Measurements from ENCODE around the gene HK3.

HK3 gene

GRCh38 chr5:176888865-176889165 lies 10.3 kb downstream of the HK3 start:
- no peaks in the 10 kb centered on the region for H3K36me3 ChIP-seq (ENCODE audit: insufficient read depth, low read length)
- no peak overlapping the region for H3K9ac ChIP-seq (ENCODE audit: low read length)
- H3K27ac ChIP-seq (ENCODE audit: low read depth, low read length), result no peak overlapping the region
- no peak overlapping the region for H3K4me3 ChIP-seq (ENCODE audit: low read depth in 1 of 2, low read length in 2 of 2)
- no peaks in the 10 kb centered on the region for H3K4me1 ChIP-seq (ENCODE audit: insufficient read depth, low read length)
- no peaks in the 10 kb centered on the region for H3K9me3 ChIP-seq (ENCODE audit: low read length)
- no peaks in the 10 kb centered on the region for H3K27me3 ChIP-seq (ENCODE audit: control insufficient read depth in 1 of 2, insufficient read depth in 2 of 2, low read length in 2 of 2)

DNA sequence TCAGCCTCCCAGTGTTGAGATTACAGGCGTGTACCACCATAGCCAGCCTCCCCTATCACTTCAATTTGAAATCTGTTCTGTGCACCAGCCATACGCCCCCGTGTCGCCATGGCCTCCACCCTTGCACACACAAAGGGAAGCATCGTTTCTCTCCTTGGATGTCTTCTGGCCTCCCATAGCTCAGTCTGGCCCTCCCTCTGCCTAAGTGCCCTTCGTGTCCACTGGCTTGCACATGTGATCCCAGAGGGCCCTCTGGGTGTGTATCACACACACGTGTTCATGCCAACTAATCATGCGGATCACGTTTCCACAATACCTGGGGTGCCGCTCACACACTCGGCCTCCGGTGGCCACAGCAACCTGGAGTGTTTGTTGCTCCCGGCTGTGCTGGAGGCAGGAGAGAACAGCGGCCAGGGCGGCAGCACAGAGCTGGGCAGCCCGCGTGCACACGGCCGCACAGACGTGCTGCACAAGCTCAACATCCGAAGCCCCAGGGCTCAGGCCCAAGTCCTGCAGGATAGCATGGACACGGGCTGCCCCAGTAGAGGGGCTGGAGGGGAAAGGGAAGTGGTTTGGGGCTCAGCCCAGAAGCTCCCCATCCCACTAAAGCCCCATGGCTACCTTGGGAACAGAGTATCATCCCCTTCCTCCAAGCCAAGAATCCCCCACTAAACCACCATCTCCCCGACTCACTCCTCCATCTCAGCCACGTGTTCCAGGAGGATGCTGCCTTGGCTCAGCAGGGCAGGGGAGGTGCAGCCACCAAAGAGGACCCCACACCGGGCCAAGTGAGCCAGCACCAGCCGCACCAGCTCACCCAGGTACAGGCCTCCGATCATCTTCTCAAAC lies 10.9 kb downstream of the HK3 start:
- Histone ChIP-seq H3K27me3 (ENCODE audit: control insufficient read depth in 1 of 2, insufficient read depth in 2 of 2, low read length in 2 of 2) (no peaks in the 10 kb centered on the region), H3K36me3 (ENCODE audit: insufficient read depth, low read length) (no peaks in the 10 kb centered on the region), H3K9me3 (ENCODE audit: low read length) (no peaks in the 10 kb centered on the region), H3K4me3 (ENCODE audit: low read depth in 1 of 2, low read length in 2 of 2) (no peak overlapping the region), H3K9ac (ENCODE audit: low read length) (no peak overlapping the region), H3K4me1 (ENCODE audit: insufficient read depth, low read length) (no peaks in the 10 kb centered on the region), H3K27ac (ENCODE audit: low read depth, low read length) (no peak overlapping the region)

DNA sequence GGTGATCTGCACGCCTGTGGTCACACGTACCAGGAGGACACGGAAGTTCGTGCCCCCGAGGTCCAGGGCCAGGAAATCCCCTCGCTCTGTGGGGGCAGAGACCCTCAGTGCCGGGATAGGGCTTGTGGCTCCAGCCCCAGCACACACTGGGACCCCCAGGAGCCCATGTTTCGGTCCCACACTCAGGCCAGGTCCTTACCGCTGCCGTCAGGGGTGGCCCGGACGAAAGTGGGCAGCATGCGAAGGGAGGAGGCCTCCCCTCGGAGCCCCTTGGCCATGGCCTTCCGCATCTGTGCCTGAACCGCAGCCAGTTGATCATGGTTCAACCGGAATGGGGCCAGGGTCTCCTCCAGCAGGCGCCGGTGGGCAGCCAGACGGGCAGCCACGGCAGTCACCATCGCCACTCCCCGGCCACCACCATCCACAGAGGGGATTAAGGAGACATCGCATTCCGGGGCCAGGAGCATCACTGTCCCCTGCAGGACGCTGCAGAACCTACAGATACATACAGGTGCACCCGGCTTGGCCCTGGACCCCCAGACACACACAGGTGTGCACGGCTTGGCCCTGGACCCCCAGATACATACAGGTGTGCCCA lies 11.8 kb downstream of the HK3 start:
- H3K36me3 ChIP-seq (ENCODE audit: insufficient read depth, low read length), result no peaks in the 10 kb centered on the region
- no peak overlapping the region for H3K9ac ChIP-seq (ENCODE audit: low read length)
- H3K27ac ChIP-seq (ENCODE audit: low read depth, low read length), result no peak overlapping the region
- no peaks in the 10 kb centered on the region for H3K27me3 ChIP-seq (ENCODE audit: control insufficient read depth in 1 of 2, insufficient read depth in 2 of 2, low read length in 2 of 2)
- no peaks in the 10 kb centered on the region for H3K9me3 ChIP-seq (ENCODE audit: low read length)
- no peaks in the 10 kb centered on the region for H3K4me1 ChIP-seq (ENCODE audit: insufficient read depth, low read length)
- H3K4me3 ChIP-seq (ENCODE audit: low read depth in 1 of 2, low read length in 2 of 2), result no peak overlapping the region

GRCh38 chr5:176886336-176887251 lies 12.6 kb downstream of the HK3 start:
- H3K36me3 ChIP-seq (ENCODE audit: insufficient read depth, low read length), result no peaks in the 10 kb centered on the region

GRCh38 chr5:176884571-176884890 lies 14.6 kb downstream of the HK3 start:
- Histone ChIP-seq H3K4me1 (ENCODE audit: insufficient read depth, low read length) (no peaks in the 10 kb centered on the region), H3K27ac (ENCODE audit: low read depth, low read length) (no peak overlapping the region), H3K36me3 (ENCODE audit: insufficient read depth, low read length) (no peaks in the 10 kb centered on the region), H3K9me3 (ENCODE audit: low read length) (no peaks in the 10 kb centered on the region), H3K27me3 (ENCODE audit: control insufficient read depth in 1 of 2, insufficient read depth in 2 of 2, low read length in 2 of 2) (no peaks in the 10 kb centered on the region), H3K9ac (ENCODE audit: low read length) (no peak overlapping the region), H3K4me3 (ENCODE audit: low read depth in 1 of 2, low read length in 2 of 2) (no peak overlapping the region)

More at GRCh38 chr5:176886336-176887251, 12.6 kb downstream of the HK3 start:
- no peak overlapping the region for H3K4me3 ChIP-seq (ENCODE audit: low read depth in 1 of 2, low read length in 2 of 2)
- no peaks in the 10 kb centered on the region for H3K4me1 ChIP-seq (ENCODE audit: insufficient read depth, low read length)
- H3K27me3 ChIP-seq (ENCODE audit: control insufficient read depth in 1 of 2, insufficient read depth in 2 of 2, low read length in 2 of 2), result no peaks in the 10 kb centered on the region
- no peak overlapping the region for H3K27ac ChIP-seq (ENCODE audit: low read depth, low read length)
- no peak overlapping the region for H3K9ac ChIP-seq (ENCODE audit: low read length)
- H3K9me3 ChIP-seq (ENCODE audit: low read length), result no peaks in the 10 kb centered on the region

DNA sequence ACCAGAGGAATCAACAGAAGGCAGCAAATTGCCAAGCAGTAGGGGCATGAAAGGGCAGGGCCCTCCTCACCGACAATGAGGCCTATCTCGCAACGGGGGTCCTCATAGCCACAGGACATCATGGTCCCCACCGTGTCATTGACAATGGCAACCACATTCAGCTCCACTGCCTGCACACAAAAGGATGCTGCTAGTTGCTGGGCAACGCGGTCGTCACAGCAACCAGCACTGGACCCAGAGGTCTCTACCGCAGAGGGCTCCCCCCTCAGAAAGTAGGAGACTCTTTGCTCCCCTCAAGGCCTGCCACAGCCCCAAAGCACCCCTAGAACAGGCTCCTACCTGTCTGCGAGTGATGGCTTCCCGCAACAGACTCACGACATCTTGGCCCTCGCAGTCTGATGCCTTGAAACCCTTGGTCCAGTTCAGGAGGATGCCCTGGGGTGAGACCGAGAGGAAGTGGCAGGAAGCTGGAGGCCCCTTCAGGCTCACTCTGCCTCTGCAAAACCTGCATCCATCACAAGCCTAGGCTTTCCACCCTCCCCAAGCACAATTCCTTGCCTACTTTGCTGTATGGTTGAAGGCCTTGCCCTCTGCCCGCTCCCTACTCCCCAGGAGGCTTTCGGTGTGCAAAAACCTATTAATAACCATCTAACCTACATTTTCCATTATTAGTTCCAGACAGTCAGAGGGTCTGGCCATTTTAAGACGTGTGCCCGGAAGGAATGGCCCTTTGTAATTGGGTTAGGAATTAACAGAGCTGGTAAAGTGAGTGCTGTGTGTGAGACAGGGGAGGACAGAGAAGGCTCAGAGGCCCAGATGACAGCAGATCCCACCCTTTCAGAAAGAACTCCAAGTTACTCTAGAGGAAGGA lies 15.2 kb downstream of the HK3 start:
- Histone ChIP-seq H3K27ac (ENCODE audit: low read depth, low read length) (no peak overlapping the region), H3K27me3 (ENCODE audit: control insufficient read depth in 1 of 2, insufficient read depth in 2 of 2, low read length in 2 of 2) (no peaks in the 10 kb centered on the region), H3K36me3 (ENCODE audit: insufficient read depth, low read length) (no peaks in the 10 kb centered on the region)

GRCh38 chr5:176882567-176882903 lies 16.6 kb downstream of the HK3 start:
- no peaks in the 10 kb centered on the region for H3K9me3 ChIP-seq (ENCODE audit: low read length)
- no peak overlapping the region for H3K9ac ChIP-seq (ENCODE audit: low read length)
- no peaks in the 10 kb centered on the region for H3K36me3 ChIP-seq (ENCODE audit: insufficient read depth, low read length)
- no peaks in the 10 kb centered on the region for H3K4me1 ChIP-seq (ENCODE audit: insufficient read depth, low read length)
- no peak overlapping the region for H3K4me3 ChIP-seq (ENCODE audit: low read depth in 1 of 2, low read length in 2 of 2)
- no peak overlapping the region for H3K27ac ChIP-seq (ENCODE audit: low read depth, low read length)
- H3K27me3 ChIP-seq (ENCODE audit: control insufficient read depth in 1 of 2, insufficient read depth in 2 of 2, low read length in 2 of 2), result no peaks in the 10 kb centered on the region

More for the DNA sequence above, 15.2 kb downstream of the HK3 start:
- H3K4me1 ChIP-seq (ENCODE audit: insufficient read depth, low read length), result no peaks in the 10 kb centered on the region
- no peaks in the 10 kb centered on the region for H3K9me3 ChIP-seq (ENCODE audit: low read length)
- no peak overlapping the region for H3K9ac ChIP-seq (ENCODE audit: low read length)
- H3K4me3 ChIP-seq (ENCODE audit: low read depth in 1 of 2, low read length in 2 of 2), result no peak overlapping the region

- Histone ChIP-seq H3K27me3 (ENCODE audit: control insufficient read depth in 1 of 2, insufficient read depth in 2 of 2, low read length in 2 of 2) (peaks cover 0 to 4% of the 10 kb centered on the region in 2 donors), H3K36me3 (ENCODE audit: insufficient read depth, low read length) (no peaks in the 10 kb centered on the region), H3K4me1 (ENCODE audit: insufficient read depth, low read length) (no peaks in the 10 kb centered on the region), H3K27ac (ENCODE audit: low read depth, low read length) (no peak overlapping the region), H3K9ac (ENCODE audit: low read length) (no peak overlapping the region), H3K9me3 (ENCODE audit: low read length) (no peaks in the 10 kb centered on the region), H3K4me3 (ENCODE audit: low read depth in 1 of 2, low read length in 2 of 2) (no peak overlapping the region)
Measured at GRCh38 chr5:176881816-176882566, 17.2 kb downstream of the HK3 start.

- Histone ChIP-seq H3K36me3 (ENCODE audit: insufficient read depth, low read length) (no peaks in the 10 kb centered on the region), H3K9me3 (ENCODE audit: low read length) (no peaks in the 10 kb centered on the region), H3K27ac (ENCODE audit: low read depth, low read length) (no peak overlapping the region), H3K9ac (ENCODE audit: low read length) (no peak overlapping the region), H3K4me3 (ENCODE audit: low read depth in 1 of 2, low read length in 2 of 2) (no peak overlapping the region), H3K4me1 (ENCODE audit: insufficient read depth, low read length) (no peaks in the 10 kb centered on the region), H3K27me3 (ENCODE audit: control insufficient read depth in 1 of 2, insufficient read depth in 2 of 2, low read length in 2 of 2) (peaks cover 0 to 10% of the 10 kb centered on the region in 2 donors)
Measured at GRCh38 chr5:176881021-176881749, 18.0 kb downstream of the HK3 start.

DNA sequence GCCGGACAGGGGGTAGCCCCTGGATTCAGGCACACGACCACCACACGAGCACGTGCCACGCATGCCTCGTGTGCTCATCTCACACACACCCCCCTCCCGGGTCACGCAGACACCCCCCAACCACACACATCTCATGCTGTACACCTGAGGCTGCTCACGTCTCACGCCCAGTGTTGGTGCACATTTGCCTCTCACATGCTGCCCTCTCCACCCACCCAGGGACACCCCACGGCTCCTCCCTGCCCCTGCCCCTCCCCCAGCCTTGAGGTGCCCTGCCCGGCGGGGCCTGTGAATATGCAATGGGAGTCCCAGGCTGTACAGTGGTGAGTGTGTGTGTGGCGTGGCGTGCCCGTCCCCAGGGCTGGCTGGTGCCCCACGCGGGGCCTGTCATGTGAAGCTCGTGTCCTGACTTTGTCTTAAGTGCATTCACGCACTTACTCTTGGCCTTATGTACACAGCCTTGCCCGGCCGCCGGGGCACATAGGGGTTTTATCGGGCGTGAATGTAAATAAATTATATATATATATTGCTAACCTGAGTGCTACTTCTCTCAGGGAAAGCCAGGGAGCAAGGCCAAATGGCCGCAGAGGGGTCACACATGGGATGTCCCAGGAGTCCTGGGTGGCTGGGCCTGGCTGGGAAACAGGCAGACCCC lies 18.7 kb downstream of the HK3 start:
- Histone ChIP-seq H3K9me3 (ENCODE audit: low read length) (no peaks in the 10 kb centered on the region), H3K4me1 (ENCODE audit: insufficient read depth, low read length) (no peaks in the 10 kb centered on the region), H3K36me3 (ENCODE audit: insufficient read depth, low read length) (no peaks in the 10 kb centered on the region), H3K27me3 (ENCODE audit: control insufficient read depth in 1 of 2, insufficient read depth in 2 of 2, low read length in 2 of 2) (peaks cover 0 to 12% of the 10 kb centered on the region in 2 donors), H3K9ac (ENCODE audit: low read length) (no peak overlapping the region), H3K27ac (ENCODE audit: low read depth, low read length) (no peak overlapping the region), H3K4me3 (ENCODE audit: low read depth in 1 of 2, low read length in 2 of 2) (no peak overlapping the region)

All from muscle layer of colon (tissue), 2 donors.